ENCODE results near the gene SMG9.
"Not testable (repeated sequence)": the region's sequence is repeated elsewhere in the genome, so short reads cannot be mapped to it uniquely, and the experiment has no call there.

SMG9 gene

GRCh38 chr19:43688059-43688701, 66.6 kb downstream of the SMG9 start:
- DNase-seq: no peak

GRCh38 chr19:43687660-43687997, 67.1 kb downstream of the SMG9 start:
- DNase-seq: no peak

GRCh38 chr19:43684326-43684725, 70.4 kb downstream of the SMG9 start:
- no peak for DNase-seq

GRCh38 chr19:43683905-43684304, 70.9 kb downstream of the SMG9 start:
- DNase-seq: no peak

GRCh38 chr19:43682824-43683661, 71.7 kb downstream of the SMG9 start:
- DNase-seq: no peak

DNA sequence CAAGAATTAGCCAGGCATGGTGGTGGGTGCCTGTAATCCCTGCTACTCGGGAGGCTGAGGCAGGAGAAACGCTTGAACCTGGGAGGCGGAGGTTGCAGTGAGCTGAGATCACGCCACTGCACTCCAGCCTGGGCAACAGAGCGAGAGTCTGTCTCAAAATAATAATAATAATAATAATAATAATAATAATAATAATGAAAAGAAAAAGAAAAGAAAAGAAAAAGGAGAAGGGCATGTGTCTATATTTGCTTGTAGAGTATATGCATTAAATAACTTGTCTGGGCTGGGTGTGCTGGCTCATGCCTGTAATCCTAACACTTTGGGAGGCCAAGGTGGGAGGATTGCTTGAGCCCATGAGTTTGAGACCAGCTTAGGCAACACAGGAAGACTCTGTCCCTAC, 72.5 kb downstream of the SMG9 start:
- not testable (repeated sequence) for DNase-seq

- DNase-seq: no peak
Observed at GRCh38 chr19:43681821-43682220, 72.9 kb downstream of the SMG9 start.

DNA sequence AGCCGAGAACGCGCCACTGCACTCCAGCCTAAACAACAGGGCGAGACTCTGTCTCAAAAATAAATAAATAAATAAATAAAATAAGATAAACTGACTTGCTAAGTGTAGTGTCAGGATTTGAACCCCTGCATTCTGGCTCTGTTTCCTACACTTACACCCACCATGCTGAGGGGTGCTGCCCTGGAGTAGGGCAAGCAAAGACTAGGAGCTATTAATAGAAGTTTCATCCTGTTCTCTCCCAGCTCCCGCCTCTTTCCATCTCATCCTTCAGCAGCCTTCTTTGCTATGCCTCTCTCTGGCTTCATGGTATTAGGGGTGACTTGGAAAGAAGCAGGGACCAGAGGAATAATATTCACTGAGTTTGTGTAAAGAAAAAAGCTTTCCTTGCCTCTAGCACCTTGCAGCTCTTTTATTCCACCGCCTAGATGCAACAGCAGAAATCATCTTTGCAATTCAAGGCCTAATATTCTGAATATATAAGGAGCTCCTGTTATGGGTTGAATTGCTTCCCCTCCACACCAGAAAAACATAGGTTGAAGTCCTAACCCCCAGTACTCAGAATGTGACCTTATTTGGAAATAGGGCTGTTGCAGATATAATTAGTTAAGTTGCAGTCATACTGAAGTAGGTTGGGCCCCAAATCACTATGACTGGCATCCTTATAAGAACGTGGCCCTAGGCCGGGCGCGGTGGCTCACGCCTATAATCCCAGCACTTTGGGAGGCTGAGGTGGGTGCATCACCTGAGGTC, 76.1 kb downstream of the SMG9 start:
- DNase-seq: no peak
